HCT116 (cell line): ENCODE measurements around the gene LY6G6F. TPM values are rescaled to one million over a fixed set of nuclear protein-coding genes. Genes with fewer than 3 reads are reported as not detected.

Experiments used
- ATAC-seq: fragments of 200-7000 bp; cut with Tn5 transposase; 2 replicates; pipeline ENCODE4 v1.9.1; 2020; ENCODE audit warnings: mild to moderate bottlenecking, moderate library complexity
- BruUV-seq: library from RNA; stranded (reverse); fragments of 400-500 nt; replicated peaks from 2 replicates; lab custom pipeline; 2021; lab: Mats Ljungman, UMichigan
- CTCF ChIA-PET: fragments of 300-600 bp; sonication (Branson Sonifier 250); formaldehyde crosslinking; loops from one replicate; lab custom pipeline; 2021; ENCODE audit warnings: antibody characterized with exemption; lab: Charles Lee
- POLR2A ChIA-PET: fragments of 300-600, 350-600 bp; sonication (Branson Sonifier 250); formaldehyde crosslinking; loops from one replicate; lab custom pipeline; 2021; ENCODE audit warnings: antibody characterized with exemption; lab: Charles Lee
- RAD21 ChIA-PET, 2 experiments: fragments of 300-600 bp; sonication (Branson Sonifier 250); formaldehyde crosslinking; loops; one replicate each; lab custom pipeline; 2023; ENCODE audit warnings: low total read pairs in 2 of 2; ENCODE audit not compliant: uncharacterized antibody in 2 of 2, unreplicated experiment in 2 of 2, low non-redundant PET in 1 of 2; lab: Charles Lee
- DNase-seq: peaks from one replicate; pipeline ENCODE4 v3.0.0-alpha.2; 2010; ENCODE audit warnings: low read depth, low spot score
- H2AFZ ChIP-seq: fragments of 200-600 bp; shearing (Covaris generic), sonication (generic); 2 replicates; pipeline ENCODE4 v1.6.1; 2017; ENCODE audit warnings: low read depth, mixed run types, mixed read lengths, antibody characterized with exemption, low read length; ENCODE audit not compliant: poor library complexity, severe bottlenecking
- H3K27ac ChIP-seq: 2 replicates; pipeline ENCODE4 v1.5.1; 2012; ENCODE audit warnings: low read depth, low read length
- H3K27me3 ChIP-seq: fragments of 200-600 bp; sonication (generic); 2 replicates; pipeline ENCODE4 v1.6.1; 2016; ENCODE audit warnings: mixed run types, low read length, mixed read lengths; ENCODE audit not compliant: insufficient read depth
- H3K36me3 ChIP-seq, 2 experiments: fragments of 200-500 bp in 1 of 2; fragments of 200-600 bp in 1 of 2; sonication (Bioruptor generic) in 1 of 2; sonication (generic) in 1 of 2; 2 replicates each; pipeline versions ENCODE4 v1.5.1 to v1.6.1; 2014 to 2016; ENCODE audit warnings: low read length in 2 of 2, inconsistent platforms in 1 of 2, mixed read lengths in 1 of 2, mixed run types in 1 of 2; ENCODE audit not compliant: insufficient read depth in 2 of 2, control insufficient read depth in 1 of 2
- H3K4me1 ChIP-seq, 2 experiments: fragments of 200-600 bp in 1 of 2; sonication (generic) in 1 of 2; 2 replicates each; pipeline versions ENCODE4 v1.5.1 to v1.6.1; 2012 to 2017; ENCODE audit warnings: low read length in 2 of 2, inconsistent platforms in 1 of 2, mild to moderate bottlenecking in 1 of 2, mixed read lengths in 1 of 2, mixed run types in 1 of 2, moderate library complexity in 1 of 2; ENCODE audit not compliant: insufficient read depth in 2 of 2, control insufficient read depth in 1 of 2
- H3K4me2 ChIP-seq: fragments of 200-600 bp; sonication (generic); 2 replicates; pipeline ENCODE4 v1.6.1; 2017; ENCODE audit warnings: mixed run types, low read length, mixed read lengths
- H3K4me3 ChIP-seq, 2 experiments: fragments of 200-600 bp in 1 of 2; sonication (generic) in 1 of 2; replicated peaks in 1 of 2; 2 replicates each; pipeline ENCODE4 v1.5.1; 2011 to 2016; ENCODE audit warnings: low read length in 2 of 2, control low read depth in 1 of 2, low read depth in 1 of 2, mild to moderate bottlenecking in 1 of 2, mixed read lengths in 1 of 2, mixed run types in 1 of 2
- H3K79me2 ChIP-seq: fragments of 200-600 bp; sonication (generic); 2 replicates; pipeline ENCODE4 v1.6.1; 2017; ENCODE audit warnings: mild to moderate bottlenecking, mixed run types, low read length, moderate library complexity, mixed read lengths; ENCODE audit not compliant: insufficient read depth
- H3K9ac ChIP-seq: fragments of 200-600 bp; sonication (generic); 2 replicates; pipeline ENCODE4 v1.6.1; 2016; ENCODE audit warnings: low read length, mixed read lengths
- H3K9me2 ChIP-seq: fragments of 200-600 bp; sonication (generic), shearing (Covaris generic); 2 replicates; pipeline ENCODE4 v1.6.1; 2017; ENCODE audit warnings: mixed run types, mild to moderate bottlenecking, moderate library complexity; ENCODE audit not compliant: insufficient read depth
- H3K9me3 ChIP-seq, 2 experiments: fragments of 200-500 bp in 1 of 2; fragments of 200-600 bp in 1 of 2; sonication (Bioruptor generic) in 1 of 2; sonication (generic) in 1 of 2; 2 replicates each; pipeline ENCODE4 v1.6.1; 2014 to 2017; ENCODE audit warnings: low read length in 2 of 2, mixed read lengths in 2 of 2, inconsistent platforms in 1 of 2, low read depth in 1 of 2, mild to moderate bottlenecking in 1 of 2, mixed run types in 1 of 2, moderate library complexity in 1 of 2; ENCODE audit not compliant: control insufficient read depth in 1 of 2, insufficient read depth in 1 of 2
- H4K20me1 ChIP-seq: fragments of 200-600 bp; sonication (generic), shearing (Covaris generic); 2 replicates; pipeline ENCODE4 v1.6.1; 2017; ENCODE audit warnings: mixed run types, mild to moderate bottlenecking, moderate library complexity; ENCODE audit not compliant: insufficient read depth
- CBX3 ChIP-seq: IDR thresholded peaks from 2 replicates; pipeline ENCODE4 v1.6.1; 2012; ENCODE audit warnings: low read depth
- ZNF274 ChIP-seq: fragments of 200-500 bp; sonication (Bioruptor generic); IDR thresholded peaks from 2 replicates; pipeline ENCODE4 v1.6.1; 2014; ENCODE audit warnings: mild to moderate bottlenecking, low read depth, low read length, inconsistent platforms
- intact Hi-C: fragments of 100-400 bp; cut with micrococcal nuclease; formaldehyde crosslinking; loops from 2 replicates; pipeline ENCODE4 v1.10.0; 2022
- total RNA-seq: library from RNA; stranded (reverse); gene quantifications from one replicate; pipeline ENCODE4 v1.2.1, GENCODE V29; 2021; ENCODE audit not compliant: unreplicated experiment
- TF ChIP-seq, protein P1 (sequence below), 3 experiments: fragments of 200-600 bp in 1 of 3; sonication (generic) in 1 of 3; IDR thresholded peaks in 2 of 3; conservative IDR thresholded peaks in 1 of 3; 2 replicates each; pipeline ENCODE4 v1.5.1; 2012 to 2017; ENCODE audit warnings: low read depth in 2 of 3, low read length in 2 of 3, antibody characterized with exemption in 1 of 3, borderline replicate concordance in 1 of 3, control low read depth in 1 of 3, mild to moderate bottlenecking in 1 of 3, mixed read lengths in 1 of 3, mixed run types in 1 of 3, moderate library complexity in 1 of 3; ENCODE audit not compliant: insufficient read depth in 1 of 3
- TF ChIP-seq, protein P2 (sequence below): IDR thresholded peaks from 2 replicates; pipeline ENCODE4 v1.6.1; 2012
- TF ChIP-seq, protein P3 (sequence below): IDR thresholded peaks from 2 replicates; pipeline ENCODE4 v1.6.1; 2011; ENCODE audit warnings: mild to moderate bottlenecking, low read length, moderate library complexity; ENCODE audit not compliant: insufficient replicate concordance; ENCODE audit errors: extremely low read depth

The LY6G6F gene
- total RNA-seq, 1 experiment from 2014 or later = not detected

DNA sequence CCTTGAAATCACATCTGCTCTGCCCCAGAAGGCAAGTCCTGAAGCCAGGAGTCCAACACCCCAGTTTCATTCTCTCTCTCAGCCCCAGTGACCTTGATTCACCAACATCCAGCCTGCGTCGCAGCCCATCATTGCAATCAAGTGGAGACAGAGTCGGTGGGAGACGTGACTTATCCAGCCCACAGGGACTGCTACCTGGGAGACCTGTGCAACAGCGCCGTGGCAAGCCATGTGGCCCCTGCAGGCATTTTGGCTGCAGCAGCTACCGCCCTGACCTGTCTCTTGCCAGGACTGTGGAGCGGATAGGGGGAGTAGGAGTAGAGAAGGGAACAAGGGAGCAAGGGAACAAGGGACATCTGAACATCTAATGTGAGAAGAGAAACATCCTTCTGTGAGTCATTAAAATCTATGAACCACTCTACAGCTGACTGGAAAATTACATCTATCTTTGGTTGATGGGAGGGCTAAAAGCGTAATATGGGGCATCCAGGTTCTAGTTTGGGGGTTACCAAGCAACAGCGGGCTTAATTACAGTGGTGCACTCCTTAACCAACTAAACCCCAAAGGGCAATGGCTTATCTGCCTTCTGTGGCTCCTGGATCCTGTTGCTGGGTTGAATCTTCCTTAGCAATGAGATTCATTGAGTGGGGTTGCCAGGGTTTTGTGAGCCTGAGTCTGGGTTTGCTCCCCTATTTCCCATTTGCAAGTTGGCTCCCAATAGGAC lies 11.0 kb downstream of the LY6G6F start:
- CTCF ChIA-PET = no interaction called here
- DNase-seq = no peak

More for the DNA sequence above, 11.0 kb downstream of the LY6G6F start:
- peaks cover 39 to 54% of the 10 kb centered on the region in 2 experiments for H3K4me1 ChIP-seq
- no peak overlapping the region for H3K9ac ChIP-seq
- BruUV-seq = no TSS peak
- H2AFZ ChIP-seq = no peak overlapping the region
- peak; percentile 44 for ATAC-seq
- H3K27ac ChIP-seq = no peak overlapping the region; the same call in 1 of the 2 replicates
- H3K4me2 ChIP-seq = peak overlapping the region; percentile 68
- TF ChIP-seq, protein P1, sequence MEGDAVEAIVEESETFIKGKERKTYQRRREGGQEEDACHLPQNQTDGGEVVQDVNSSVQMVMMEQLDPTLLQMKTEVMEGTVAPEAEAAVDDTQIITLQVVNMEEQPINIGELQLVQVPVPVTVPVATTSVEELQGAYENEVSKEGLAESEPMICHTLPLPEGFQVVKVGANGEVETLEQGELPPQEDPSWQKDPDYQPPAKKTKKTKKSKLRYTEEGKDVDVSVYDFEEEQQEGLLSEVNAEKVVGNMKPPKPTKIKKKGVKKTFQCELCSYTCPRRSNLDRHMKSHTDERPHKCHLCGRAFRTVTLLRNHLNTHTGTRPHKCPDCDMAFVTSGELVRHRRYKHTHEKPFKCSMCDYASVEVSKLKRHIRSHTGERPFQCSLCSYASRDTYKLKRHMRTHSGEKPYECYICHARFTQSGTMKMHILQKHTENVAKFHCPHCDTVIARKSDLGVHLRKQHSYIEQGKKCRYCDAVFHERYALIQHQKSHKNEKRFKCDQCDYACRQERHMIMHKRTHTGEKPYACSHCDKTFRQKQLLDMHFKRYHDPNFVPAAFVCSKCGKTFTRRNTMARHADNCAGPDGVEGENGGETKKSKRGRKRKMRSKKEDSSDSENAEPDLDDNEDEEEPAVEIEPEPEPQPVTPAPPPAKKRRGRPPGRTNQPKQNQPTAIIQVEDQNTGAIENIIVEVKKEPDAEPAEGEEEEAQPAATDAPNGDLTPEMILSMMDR (IDR thresholded peaks at IDR 0.05 in 2 of 3, conservative IDR thresholded peaks at IDR 0.05 in 1 of 3; ENCODE audit: borderline replicate concordance in 1 of 3, insufficient read depth in 1 of 3, low read depth in 2 of 3, low read length in 2 of 3) = peak in 2 of 3 experiments; percentile 13 to 40; a peak in 2 of 6 replicates
- TF ChIP-seq, protein P2, sequence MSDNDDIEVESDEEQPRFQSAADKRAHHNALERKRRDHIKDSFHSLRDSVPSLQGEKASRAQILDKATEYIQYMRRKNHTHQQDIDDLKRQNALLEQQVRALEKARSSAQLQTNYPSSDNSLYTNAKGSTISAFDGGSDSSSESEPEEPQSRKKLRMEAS = no peak; the same call in 1 of the 2 replicates
- TF ChIP-seq, protein P3, sequence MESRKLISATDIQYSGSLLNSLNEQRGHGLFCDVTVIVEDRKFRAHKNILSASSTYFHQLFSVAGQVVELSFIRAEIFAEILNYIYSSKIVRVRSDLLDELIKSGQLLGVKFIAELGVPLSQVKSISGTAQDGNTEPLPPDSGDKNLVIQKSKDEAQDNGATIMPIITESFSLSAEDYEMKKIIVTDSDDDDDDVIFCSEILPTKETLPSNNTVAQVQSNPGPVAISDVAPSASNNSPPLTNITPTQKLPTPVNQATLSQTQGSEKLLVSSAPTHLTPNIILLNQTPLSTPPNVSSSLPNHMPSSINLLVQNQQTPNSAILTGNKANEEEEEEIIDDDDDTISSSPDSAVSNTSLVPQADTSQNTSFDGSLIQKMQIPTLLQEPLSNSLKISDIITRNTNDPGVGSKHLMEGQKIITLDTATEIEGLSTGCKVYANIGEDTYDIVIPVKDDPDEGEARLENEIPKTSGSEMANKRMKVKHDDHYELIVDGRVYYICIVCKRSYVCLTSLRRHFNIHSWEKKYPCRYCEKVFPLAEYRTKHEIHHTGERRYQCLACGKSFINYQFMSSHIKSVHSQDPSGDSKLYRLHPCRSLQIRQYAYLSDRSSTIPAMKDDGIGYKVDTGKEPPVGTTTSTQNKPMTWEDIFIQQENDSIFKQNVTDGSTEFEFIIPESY = no peak
- no peak for TF ChIP-seq ZNF274
- no peak for TF ChIP-seq CBX3
- RAD21 ChIA-PET = no interaction called here
- H4K20me1 ChIP-seq = no peaks in the 10 kb centered on the region
- no peaks in the 10 kb centered on the region for H3K36me3 ChIP-seq
- no peaks in the 10 kb centered on the region for H3K9me2 ChIP-seq
- H3K79me2 ChIP-seq = no peaks in the 10 kb centered on the region
- H3K27me3 ChIP-seq = no peaks in the 10 kb centered on the region
- peak overlapping the region in 1 of 2 experiments; percentile 14; a peak in 2 of 4 replicates for H3K4me3 ChIP-seq
- intact Hi-C loops = no loop called here
- POLR2A ChIA-PET = no interaction called here
- H3K9me3 ChIP-seq = no peaks in the 10 kb centered on the region
